ENCODE results near the gene NBEAL2. TPM values are rescaled to one million over a fixed set of nuclear protein-coding genes. Genes with fewer than 3 reads are reported as not detected.

The NBEAL2 gene
- total RNA-seq = 4.5 TPM in 2 replicates

GRCh38 chr3:46978985-46979944 is at the start of gene NBEAL2:
NBEAL2 (plus strand) TSS chr3:46979666; CDS start chr3:46979862, 196 bp downstream.

GRCh38 chr3:46976326-46977190 is 2.9 kb upstream of the NBEAL2 start, which contains the start of gene CCDC12:
CCDC12 (minus strand) TSS chr3:46976745; CDS start chr3:46976732, 13 bp downstream.

Other genes starting within 250 kb of the NBEAL2 start
- gene MYL3, start 116.2 kb upstream of the NBEAL2 start, total RNA-seq = not detected in 2 replicates
- 0.66 TPM in 1 of 2 replicates, not detected in the other for gene PTH1R, start 101.9 kb upstream of the NBEAL2 start, total RNA-seq
- gene CCDC12, start 2.9 kb upstream of the NBEAL2 start, total RNA-seq = 17.2 and 26.2 TPM in 2 replicates
- 25.1 and 36.7 TPM in 2 replicates for gene SETD2, start 184.4 kb downstream of the NBEAL2 start, total RNA-seq